Measurements from ENCODE around the gene NOS2.
"Not testable (repeated sequence)": the region's sequence is repeated elsewhere in the genome, so short reads cannot be mapped to it uniquely, and the experiment has no call there.

NOS2 gene

DNA sequence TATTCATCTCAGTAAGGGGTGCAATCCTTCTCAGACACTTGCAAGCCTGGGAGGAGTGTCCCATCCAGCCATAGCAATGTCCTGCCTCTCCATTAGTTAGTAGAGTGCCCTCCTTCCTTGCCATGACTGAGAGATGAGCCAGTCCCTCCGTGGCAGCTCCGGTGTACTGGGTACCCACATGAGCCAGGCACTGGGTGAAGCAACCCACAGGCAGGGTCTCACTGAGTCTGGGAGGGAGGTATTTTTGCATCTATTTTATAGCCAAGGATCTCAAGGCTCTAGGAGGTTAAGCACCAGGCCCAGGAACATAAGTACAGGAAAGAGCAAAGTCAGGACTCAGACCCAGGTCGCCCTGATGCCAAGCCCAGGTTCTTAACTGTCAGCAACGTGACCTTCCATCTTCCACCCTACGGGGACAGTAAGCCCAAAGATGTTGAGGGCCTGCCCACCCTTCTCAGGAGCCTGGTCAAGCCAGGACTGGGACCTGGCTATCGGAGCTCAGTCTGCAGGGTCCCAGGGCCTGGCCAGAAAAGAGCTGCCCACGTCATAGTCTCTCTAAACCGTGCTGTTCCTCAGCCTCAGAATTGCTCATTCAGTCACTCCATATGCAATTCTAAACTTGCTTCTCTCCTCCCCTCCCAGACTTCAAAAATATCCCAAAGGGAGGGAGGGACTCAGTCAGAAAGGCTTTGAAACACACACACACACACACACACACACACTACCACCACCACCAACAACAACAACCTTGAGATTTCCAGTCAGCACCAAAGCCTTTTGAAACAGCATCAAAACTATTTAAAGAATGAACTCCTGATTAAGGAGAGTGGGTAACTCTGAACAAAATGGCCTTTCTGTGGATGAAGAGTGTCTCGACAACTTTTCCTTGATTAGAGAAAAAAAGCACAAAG is 16.6 kb downstream of the NOS2 start:
- no peak for DNase-seq

DNA sequence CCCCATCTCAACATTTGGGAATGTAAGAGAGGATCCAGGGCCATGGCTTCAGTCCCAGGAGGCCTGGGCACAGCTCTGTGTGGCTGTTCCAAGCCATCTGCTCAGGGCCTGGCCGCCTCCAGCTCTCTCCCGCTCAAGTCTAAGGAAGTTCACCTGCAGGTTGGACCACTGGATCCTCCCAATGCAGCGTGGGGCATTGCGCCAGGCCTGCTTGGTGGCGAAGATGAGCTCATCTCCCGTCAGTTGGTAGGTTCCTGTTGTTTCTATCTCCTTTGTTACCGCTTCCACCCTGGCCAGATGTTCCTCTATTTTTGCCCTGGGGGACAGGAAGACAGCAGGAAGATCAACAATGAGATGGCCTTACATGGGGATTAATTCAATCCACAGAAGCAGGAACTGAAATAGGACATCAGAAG is 17.5 kb downstream of the NOS2 start:
- DNase-seq: no peak

DNA sequence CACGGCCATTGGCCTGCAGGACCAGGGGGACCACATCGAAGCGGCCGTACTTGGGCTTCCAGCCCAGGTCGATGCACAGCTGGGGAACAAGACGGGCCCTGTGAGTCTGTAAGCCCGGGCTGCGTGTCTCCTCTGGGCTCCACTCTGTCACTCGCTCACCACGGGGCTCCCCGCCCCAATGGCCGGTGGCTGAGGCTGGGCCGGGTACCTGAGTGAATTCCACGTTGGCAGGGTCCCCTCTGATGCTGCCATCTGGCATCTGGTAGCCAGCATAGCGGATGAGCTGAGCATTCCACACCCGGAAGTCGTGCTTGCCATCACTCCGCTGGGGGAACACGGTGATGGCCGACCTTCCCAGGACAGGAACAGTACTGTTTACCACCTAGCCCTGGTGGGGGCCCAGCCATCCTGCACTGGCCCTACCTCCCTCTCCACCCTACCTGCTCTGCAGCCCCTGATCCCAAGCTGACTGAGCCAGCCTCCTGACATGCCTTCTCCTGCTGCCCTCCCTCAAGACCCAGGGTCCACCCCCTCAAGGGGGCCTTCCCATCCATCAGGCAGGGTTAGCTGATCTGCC is 19.4 kb downstream of the NOS2 start:
- no peak for DNase-seq

DNA sequence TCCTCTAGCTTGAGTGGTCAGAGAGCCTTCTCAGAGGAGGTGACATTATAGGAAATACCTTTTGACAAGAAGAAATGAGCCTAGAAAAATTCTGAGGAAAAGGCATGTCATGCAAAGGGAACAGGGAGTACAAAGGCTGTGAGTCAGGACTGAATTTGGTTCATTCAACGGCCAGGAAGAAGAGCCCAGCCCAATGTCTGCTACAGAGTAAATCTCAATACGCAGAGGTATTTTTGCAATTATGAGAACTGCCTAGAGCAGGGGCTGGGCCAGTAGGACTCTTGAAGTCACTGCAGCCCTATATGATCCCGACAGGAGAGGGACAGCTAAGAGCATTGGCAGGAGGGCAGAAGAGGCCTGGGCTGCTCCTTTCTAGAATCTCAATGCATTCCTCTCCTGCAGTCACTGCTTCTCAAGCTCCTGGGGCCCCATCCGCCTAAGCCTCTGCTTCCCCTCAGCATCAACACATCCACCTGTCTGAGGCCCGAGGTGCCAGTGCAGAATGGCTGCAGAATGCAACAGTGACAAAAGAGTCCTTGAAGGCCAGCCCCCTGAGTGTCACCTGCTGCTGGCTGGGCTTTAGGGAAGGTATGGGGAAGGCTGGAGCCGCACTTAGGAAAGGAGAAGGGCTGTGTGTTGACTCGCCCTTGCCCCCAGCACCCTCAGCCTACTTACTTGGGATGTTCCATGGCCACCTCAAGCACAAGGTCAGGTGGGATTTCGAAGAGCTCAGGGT is 20.1 kb downstream of the NOS2 start:
- no peak for DNase-seq

DNA sequence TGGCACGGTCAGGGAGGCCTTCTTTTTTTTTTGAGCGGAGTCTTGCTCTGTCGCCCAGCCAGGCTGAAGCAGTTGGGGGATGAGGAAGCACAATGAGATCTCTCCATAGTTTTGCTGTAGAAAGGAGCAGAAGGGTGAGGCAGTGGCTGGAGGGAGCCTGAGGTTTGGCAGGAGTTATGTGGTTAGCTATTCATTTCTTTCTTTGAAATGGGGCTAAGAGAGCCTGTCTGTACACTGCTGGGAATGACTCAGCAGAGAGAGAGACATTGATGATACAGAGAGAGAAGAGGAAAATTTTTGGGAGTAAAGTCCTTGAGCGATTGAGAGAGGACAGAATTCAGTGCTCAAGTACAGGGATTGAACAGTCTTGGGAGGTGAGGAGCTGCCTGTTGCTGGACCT is 22.1 kb downstream of the NOS2 start:
- peak; percentile 42 for DNase-seq

DNA sequence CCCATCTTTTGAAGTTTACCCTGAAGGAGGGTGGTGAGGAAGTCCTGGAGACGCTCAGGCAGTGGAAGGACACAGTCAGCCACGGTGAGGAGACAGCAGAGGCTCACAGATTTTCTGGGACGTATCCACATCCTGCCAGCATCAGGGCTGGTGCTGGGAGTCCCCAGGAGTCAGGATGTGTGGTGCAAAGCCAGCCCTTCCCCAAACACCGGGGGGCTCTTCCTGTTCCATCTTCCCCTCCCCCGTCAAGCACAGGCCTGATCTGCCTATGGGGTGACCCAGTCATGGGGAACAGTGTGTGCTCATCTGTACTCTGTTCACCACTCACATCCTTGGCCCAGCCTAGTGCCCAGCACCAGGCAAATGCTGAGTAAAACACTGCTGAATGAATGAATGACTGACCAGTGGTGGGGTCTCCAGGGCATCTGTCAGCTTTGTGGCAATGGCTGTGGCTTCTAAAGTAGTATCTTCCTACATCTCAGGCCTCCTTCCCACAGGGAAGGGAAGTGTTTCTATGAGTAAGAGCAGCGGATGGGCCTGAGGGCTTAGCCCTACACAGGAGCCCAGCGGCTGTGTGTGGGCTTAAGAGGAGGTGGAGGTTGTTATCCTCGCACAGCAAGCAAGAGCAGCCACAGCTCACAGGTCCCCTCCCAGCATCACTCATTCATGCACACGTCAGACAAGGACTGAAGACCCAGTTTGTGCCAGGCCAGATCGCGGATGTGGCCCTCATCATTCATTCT is 23.3 kb downstream of the NOS2 start:
- DNase-seq: no peak

DNA sequence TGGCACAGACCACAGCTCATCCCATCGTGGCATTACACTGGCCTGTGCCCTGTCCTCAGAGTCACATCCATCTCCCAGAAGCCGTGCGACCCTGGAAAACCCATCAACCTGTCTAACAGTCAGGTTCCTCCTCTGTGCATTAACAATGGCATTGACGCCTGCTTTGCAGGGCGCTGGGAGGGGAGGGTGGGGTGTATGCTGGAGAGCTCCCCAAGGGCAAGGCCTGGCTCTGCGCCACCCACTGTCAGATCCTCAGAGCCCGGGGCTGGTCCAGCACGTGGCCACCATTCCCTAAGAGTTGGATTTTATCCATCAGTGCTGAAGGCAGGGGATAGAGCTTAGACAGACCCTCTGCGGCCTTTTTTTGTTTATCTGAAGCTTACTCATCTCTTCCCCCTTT is 28.7 kb downstream of the NOS2 start:
- DNase-seq: no peak

DNA sequence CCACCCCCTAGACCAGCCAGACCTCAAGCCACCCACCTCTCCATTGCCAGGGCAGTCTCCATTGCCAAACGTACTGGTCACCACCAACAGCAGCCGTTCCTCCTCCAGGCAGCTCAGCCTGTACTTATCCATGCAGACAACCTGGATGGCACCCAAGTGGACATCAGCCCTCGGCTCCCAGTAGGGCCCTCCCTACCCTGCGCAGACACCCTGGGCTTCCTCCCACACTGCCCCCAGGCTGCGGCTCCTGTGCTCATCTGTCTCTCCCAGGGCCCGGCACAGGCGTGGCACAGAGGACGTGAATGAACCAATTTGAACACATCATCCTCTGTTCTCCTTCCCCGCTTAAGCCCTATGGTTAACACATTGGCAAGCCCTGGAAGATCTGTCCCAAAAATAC is 29.5 kb downstream of the NOS2 start:
- DNase-seq: no peak

DNA sequence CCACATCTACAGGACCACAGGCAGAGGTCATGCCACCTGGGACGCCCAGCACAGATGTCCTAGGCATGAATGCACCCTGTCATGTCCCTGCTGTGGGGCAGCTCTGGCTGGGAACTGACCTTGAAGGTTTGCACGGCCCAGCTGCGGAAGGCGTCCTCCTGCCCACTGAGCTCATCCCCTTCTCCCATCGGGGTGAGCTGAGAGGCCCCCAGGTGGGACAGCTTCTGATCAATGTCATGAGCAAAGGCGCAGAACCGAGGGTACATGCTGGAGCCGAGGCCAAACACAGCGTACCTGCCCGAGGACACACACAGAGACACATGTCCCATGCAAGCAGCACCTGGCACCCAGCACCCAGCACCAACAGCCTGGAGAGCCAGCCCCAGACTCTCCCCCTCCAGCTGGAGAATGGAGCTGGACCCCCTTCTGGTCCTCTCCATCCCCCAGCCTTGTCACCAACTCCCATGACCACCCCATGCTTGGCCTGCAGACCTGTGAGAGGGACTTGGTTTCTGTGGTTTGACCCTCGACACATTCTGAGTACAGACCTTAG is 31.4 kb downstream of the NOS2 start:
- DNase-seq: no peak

DNA sequence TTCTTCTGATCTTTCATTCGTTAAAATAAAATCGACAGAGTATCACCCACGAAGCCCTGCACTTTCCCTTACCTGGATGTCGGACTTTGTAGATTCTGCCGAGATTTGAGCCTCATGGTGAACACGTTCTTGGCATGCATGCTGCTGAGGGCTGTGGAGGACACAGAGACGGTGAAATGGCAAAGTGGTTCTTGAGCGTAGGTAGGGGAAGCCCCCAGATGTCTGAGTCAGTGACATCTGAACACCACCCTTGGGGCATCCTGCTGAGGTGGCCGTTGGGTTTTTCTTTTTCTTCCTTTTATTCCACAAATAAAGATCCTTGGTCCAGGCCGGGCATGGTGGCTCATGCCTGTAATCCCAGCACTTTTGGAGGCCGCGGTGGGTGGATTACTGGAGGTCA is 33.9 kb downstream of the NOS2 start:
- DNase-seq: no peak

DNA sequence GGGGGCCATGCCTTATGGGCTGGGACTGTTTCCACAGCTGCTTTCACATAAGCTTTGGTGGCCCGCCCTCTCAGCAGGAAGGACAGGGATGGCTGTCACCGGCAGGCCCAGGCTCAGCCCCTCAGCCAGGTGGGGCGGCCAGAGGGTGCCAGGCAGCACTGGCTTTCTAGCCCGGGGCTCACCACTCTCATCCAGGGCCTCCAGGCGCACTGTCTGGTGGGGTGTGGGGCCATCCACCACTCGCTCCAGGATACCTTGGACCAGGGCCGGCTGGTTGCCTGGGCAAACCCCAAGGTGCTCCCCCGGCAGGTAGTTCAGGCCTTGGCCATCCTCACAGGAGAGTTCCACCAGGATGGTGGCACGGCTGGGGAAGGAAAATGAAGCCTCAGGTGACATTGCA is 35.0 kb downstream of the NOS2 start:
- DNase-seq: no peak

DNA sequence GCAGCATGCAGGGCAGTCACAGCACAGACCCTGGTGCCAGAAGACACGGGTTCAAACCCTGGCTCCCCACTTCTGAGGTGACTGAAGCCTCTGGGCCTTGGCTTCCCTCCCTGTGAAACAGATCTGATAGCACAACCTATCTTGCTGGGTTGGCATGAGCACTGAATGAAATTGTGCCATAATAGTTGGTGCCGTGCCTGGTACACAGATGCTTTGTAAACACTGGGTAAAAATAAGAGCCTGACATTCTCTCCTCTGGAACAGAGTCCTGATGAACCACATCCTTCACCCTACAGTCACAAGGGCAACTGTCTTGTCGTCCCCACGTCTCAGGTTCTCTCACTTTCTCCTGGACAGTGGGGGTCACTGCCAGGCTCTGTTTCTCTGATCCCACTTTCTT is 35.7 kb downstream of the NOS2 start:
- no peak for DNase-seq

DNA sequence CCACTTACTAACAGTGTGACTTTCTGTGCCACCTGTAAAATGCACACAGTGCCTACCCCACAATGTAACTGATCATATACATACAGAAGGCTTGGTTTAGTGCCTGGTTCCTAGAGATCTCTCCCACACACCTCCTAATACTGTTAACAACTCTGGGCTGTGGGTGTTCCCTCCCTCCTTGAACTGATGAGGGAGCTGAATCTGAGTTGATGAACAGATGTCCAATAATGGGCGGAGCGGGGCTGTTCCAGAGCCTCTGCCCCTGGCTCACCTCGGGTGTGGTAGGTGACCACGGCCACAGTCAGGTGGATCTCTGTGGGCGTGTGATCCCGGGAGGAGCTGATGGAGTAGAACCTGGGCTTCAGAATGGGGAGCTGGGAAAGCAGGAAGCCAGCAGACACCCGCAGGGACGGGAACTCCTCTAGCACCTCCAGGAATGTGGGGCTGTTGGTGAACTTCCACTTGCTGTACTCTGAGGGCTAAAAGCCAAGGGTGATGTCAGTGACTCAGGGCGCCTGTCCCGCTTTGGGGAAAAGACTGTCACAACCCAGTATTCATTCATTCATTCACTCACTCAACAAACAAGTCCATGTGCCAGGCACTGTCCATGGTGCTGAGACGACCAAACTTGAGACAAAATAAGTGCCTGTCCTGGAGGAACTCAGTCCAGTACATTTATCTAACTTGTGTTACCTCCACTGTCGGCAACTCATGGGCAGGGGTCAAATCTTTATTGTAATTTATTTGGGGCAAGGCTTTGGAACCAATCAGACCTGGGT is 37.6 kb downstream of the NOS2 start:
- peak; percentile 17 for DNase-seq

DNA sequence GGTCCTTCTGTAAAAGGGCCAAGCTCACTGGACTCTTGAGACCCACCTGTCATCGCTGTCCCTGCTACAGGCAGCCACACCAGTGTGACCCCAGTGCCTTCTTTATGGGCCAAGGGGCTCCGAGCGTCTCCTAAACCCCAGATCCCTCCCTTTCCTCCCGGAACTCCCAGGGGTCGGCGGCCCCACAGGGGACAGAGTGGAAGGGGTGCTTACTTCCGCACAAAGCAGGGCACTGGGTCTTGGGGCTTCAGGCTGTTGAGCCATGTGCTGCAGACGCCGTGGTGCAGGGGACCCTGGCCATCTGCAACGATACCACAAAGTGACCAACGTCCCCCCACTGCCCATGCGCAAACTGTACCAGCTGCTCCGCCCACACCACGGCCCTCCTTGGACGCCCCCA is 39.4 kb downstream of the NOS2 start:
- not testable (repeated sequence) for DNase-seq

DNA sequence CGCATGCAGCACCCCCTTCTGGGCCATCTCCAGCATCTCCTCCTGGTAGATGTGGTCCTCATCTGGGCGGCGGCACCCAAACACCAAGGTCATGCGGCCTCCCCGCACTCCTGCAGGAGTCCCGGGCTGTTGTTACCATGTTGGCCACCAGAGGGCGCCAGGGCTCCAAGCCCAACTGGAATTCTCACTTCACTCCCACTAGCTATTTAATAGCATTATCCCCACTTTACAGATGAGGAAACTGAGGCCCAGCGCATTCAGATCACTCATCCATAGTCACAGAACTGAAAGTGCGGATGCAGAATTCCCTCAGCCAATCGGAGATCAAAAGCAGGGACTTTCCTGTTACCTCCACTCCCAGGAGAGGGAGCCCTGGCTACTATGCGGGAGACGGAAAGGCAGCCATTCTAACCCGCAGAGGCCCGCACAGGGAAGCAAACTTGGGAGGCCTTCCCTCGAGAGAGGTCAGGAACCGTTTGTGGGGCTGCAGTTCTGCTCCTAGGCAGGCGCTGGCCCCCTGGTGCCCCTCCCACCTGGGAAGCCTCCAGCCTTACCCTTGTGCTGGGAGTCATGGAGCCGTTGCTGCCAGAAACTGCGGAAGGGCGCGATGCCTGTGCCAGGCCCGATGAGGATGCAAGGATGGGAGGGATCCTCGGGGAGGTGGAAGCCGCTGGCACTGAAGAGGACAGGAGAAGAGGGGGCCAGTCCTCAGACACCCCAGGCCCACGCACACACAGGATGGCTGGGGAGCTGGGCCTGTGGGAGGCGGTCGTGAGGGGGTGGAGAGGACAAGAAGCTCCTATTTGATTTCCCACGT is 40.1 kb downstream of the NOS2 start:
- DNase-seq: peak; percentile 19

DNA sequence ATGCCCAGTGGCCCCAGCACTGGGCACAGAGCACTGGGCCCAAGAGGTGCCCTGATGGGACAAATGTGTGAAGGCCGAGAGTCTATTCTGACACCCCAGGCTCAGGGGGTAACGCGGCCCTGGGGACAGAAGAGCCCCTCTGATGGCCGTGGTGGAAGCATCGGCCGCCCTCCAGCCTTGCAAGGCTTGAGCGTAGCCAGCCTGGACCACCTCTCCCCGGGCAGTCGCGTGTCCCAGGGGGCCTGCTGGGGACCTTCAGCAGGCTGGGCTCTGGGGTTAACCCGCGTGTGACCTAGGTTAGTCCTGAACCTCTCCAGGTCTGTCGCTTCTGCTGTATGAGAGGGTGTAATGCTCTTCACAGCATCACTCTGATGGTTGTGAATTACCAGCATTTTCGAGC is 40.8 kb downstream of the NOS2 start:
- no peak for DNase-seq

DNA sequence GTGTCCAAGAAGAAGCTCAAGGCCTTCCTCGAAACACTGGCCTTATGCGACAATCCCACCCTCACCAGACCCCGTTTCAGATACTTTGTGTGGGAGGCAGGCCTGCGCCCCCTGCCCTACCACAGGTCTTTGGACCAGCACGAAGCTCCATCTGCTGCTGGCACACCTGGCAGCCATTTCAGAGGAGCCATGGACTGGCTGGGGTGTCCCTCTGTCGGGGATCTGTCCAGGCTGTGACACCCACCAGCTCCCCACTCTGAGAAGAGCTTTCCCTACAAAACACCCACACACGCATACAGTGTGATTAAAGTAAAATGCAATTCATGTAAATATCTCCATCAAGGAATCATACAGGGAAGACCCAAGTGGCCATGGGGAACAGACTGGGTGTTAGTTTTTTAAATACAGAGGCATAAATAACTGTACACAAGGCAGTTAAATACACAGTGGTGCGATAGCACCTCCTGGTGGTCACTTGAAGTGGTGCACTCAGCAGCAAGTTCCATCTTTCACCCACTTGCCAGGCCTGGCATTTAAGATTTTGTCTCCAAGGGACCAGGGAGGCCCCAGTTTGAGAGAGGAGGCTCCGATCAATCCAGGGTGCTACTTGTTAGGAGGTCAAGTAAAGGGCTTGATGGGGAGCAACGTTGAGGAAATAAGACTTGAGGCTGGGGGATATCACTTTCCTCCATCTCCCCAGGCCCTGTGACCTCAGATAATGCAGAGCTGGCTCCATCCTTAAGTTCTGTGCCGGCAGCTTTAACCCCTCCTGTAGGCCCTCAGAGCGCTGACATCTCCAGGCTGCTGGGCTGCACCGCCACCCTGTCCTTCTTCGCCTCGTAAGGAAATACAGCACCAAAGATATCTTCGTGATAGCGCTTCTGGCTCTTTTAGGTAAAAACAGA is 43.6 kb downstream of the NOS2 start:
- DNase-seq: peak; percentile 15

DNA sequence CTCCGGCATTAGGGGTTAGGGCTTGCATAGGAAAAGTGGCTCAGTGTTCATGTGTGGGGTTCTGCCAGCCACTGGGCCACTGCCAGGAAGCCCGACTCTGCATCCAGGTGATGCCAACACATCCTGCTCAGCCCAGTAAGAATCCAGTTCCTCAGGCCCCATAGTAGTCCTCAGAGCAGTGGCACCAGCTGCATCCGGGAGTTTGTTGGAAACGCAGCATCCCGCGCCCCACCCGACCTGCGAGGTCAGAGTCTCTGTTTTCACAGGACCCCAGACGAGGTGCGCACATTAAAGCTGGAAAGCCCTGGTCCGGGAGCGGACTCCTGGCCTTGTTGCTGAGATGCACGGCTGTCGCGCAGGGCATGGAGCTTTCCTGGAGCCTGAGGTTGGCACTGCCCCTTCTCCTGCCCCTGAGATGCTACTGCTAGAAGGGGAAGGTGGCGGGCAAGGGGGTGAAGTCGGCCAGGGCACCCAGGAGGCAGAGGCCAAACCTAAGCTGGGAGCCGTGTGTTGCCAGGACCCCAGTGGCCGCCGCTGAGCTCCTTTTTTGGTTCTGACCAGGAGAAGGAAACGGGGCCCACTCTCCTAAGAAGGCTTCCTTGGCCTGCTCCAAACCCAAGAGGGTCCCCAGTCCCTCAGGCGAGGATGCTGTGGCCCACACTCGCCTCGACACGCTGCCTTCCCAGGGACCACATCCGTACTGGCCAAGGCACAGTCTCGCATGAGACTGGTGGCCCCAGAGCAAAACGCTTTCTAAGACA is 44.4 kb downstream of the NOS2 start:
- DNase-seq: no peak

DNA sequence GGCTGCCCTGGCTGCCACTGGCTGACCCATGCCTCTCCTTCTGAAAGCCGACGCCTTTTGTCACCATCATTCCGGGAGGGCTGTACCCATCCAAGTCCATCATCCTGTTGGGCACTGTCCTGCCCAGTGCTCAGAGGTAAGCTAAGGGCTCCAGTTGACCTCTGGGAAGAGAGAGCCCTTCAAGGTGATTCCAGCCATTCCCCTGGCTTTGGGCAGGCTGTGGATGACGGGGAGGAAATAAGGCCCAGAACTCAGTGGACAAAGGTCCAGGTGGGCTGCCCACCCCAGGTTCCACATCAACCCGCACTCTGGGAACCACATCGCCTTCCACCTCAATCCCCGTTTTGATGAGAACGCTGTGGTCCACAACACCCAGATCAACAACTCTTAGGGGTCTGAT is 45.8 kb downstream of the NOS2 start:
- no peak for DNase-seq

All from fibroblast of skin of right biceps (primary cell).